Stimulated activated naive B cell treated with anti-CD40 and anti-IgM and Interleukin-4, amounts not matched to agents 10 μg/mL and 1 μg/mL and 100 μg/mL, for 72 hours (primary cell): ENCODE measurements around the gene BCKDK.

Experiments
- ATAC-seq, 2 donors: fragments of 150-1000 bp; cut with Tn5 transposase; replicated peaks; 2 replicates each; pipeline ENCODE4 v1.10.0; 2021; ENCODE audit warnings: moderate library complexity in 1 of 2
- DNase-seq: peaks from one replicate; pipeline ENCODE4 v3.0.0; 2021
- H3K27ac Mint-ChIP-seq: one replicate; pipeline ENCODE4 v1.8.0; 2022; ENCODE audit warnings: mild to moderate bottlenecking, mixed read lengths
- H3K27me3 Mint-ChIP-seq, 2 donors: one replicate each; pipeline ENCODE4 v1.8.0; 2022; ENCODE audit warnings: mixed read lengths in 2 of 2
- H3K36me3 Mint-ChIP-seq, 2 donors: one replicate each; pipeline ENCODE4 v1.8.0; 2022; ENCODE audit warnings: mixed read lengths in 2 of 2, mild to moderate bottlenecking in 1 of 2
- H3K4me1 Mint-ChIP-seq, 2 donors: one replicate each; pipeline ENCODE4 v1.8.0; 2022; ENCODE audit warnings: mixed read lengths in 2 of 2, mild to moderate bottlenecking in 1 of 2
- H3K4me3 Mint-ChIP-seq, 2 donors: one replicate each; pipeline ENCODE4 v1.8.0; 2022; ENCODE audit warnings: mild to moderate bottlenecking in 2 of 2, mixed read lengths in 2 of 2, moderate library complexity in 1 of 2
- H3K9me3 Mint-ChIP-seq, 2 donors: one replicate each; pipeline ENCODE4 v1.8.0; 2022; ENCODE audit warnings: mixed read lengths in 2 of 2, mild to moderate bottlenecking in 1 of 2

Gene BCKDK

DNA sequence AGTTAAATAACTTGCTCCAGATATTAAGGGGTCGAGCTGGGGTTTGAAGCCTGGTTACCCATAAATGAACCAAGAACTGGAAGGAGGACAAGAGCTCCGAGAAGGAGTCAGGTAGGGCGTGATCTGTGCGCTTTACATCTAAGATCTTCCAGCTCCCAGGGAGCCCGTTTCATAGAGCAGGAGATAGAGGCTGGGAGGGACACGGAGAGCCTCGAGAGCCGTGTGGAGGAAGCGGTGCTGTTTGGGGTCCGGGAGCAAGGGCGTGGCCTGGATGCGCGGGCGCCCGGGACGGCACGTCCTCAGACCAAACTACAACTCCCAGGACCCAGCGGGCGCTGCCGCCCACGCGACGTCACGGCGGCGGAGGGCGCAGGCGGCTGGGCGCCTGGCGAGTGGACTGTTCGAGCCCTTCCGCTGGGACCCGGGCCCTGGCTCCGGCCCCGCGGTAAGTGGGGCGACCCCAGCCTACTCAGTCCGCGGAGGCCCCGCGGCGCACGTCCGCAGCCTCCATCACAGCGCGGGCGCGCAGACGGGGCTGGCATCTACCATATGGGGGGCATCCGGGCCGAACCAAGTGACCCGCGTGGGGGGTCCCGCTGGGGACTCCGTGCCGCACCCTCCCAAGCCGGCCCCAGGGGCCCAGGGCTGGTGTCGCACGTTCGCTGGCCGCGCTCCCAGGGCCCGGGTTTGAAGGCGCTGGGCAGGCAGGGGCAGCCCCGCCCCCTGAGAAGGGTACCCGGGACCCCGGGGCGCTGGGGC, at the start of gene BCKDK:
Gene BCKDK (plus strand): TSS at position 352 of the 759 bp plus-strand sequence. CDS start 838 bp downstream, outside the sequence.
- Mint-ChIP-seq H3K9me3 (no peaks in the 10 kb centered on the region), H3K36me3 (peaks cover 18 to 34% of the 10 kb centered on the region in 2 donors)

GRCh38 chr16:31061126-31061812, 46.9 kb upstream of the BCKDK start:
- no peaks in the 10 kb centered on the region for H3K9me3 Mint-ChIP-seq
- ATAC-seq = no peak
- peaks cover 41 to 60% of the 10 kb centered on the region in 2 donors for H3K36me3 Mint-ChIP-seq
- H3K4me1 Mint-ChIP-seq = peaks cover 13 to 27% of the 10 kb centered on the region in 2 donors
- no peak overlapping the region for H3K4me3 Mint-ChIP-seq
- H3K27me3 Mint-ChIP-seq = no peaks in the 10 kb centered on the region
- no peak for DNase-seq
- no peak overlapping the region for H3K27ac Mint-ChIP-seq

More for the DNA sequence above, at the start of gene BCKDK:
- Mint-ChIP-seq H3K27ac (peak within 1 kb of the TSS; percentile 92), H3K27me3 (peaks cover 0 to 4% of the 10 kb centered on the region in 2 donors), H3K4me3 (peak within 1 kb of the TSS; percentile 89 to 90), H3K4me1 (peaks cover 30 to 56% of the 10 kb centered on the region in 2 donors)
- DNase-seq (peak; percentile 70), ATAC-seq (peak; percentile 85 to 88)

DNA sequence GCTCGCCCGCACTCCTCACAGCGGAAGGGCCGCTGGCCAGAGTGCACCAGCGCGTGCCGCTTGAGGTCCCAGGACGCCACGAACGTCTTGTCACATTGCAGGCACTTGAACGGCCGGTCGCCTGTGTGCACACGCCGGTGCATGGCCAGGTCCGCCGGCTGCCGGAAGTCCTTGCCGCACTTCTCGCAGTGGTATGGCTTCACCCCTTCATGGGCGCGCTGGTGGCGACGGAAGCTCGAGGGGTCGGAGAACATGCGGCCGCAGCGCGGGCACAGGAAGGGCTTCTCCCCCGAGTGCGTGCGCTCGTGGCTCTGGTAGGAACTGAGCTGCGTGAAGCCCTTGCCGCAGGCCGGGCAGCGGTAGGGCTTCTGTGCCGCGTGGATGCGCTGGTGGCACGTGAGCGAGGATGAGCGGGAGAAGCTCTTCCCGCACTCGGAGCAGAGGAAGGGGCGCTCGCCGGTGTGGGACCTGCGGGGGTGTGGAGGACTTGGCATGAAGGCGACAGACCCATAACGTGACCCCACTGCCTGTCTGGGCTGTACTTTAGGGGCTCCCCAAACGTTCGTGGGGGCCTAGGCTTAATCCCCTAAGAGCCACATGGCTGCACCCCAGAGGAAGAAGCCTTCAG, 46.3 kb upstream of the BCKDK start:
- Mint-ChIP-seq H3K4me3 (no peak overlapping the region), H3K27me3 (no peaks in the 10 kb centered on the region), H3K4me1 (peaks cover 14 to 29% of the 10 kb centered on the region in 2 donors), H3K27ac (no peak overlapping the region), H3K36me3 (peaks cover 44 to 56% of the 10 kb centered on the region in 2 donors), H3K9me3 (no peaks in the 10 kb centered on the region)
- no peak for ATAC-seq
- DNase-seq = no peak

DNA sequence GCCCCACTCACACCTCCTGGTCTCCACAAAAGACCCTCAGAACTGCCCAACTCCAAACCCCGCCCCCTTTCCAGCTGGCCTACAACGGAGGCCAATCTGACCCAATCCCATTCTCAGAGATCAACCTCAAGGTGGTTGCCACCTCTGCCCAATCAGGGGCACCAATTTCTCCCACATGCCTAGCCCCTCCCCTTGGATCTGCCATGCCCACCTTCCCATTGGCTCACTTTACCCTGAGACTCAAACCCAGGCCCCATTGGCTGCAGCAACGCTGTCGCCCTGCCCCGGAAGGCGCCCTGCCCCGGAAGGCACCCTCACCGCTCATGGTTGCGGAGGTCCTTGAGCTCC, 44.7 kb upstream of the BCKDK start:
- H3K27ac Mint-ChIP-seq = no peak overlapping the region
- H3K9me3 Mint-ChIP-seq = no peaks in the 10 kb centered on the region
- no peak for DNase-seq
- peaks cover 17 to 36% of the 10 kb centered on the region in 2 donors for H3K4me1 Mint-ChIP-seq
- peaks cover 42 to 54% of the 10 kb centered on the region in 2 donors for H3K36me3 Mint-ChIP-seq
- no peaks in the 10 kb centered on the region for H3K27me3 Mint-ChIP-seq
- no peak overlapping the region for H3K4me3 Mint-ChIP-seq
- no peak for ATAC-seq

GRCh38 chr16:31063843-31064611, 44.2 kb upstream of the BCKDK start:
- DNase-seq = no peak
- Mint-ChIP-seq H3K36me3 (peaks cover 42 to 54% of the 10 kb centered on the region in 2 donors), H3K27me3 (no peaks in the 10 kb centered on the region), H3K4me3 (no peak overlapping the region), H3K4me1 (peaks cover 18 to 41% of the 10 kb centered on the region in 2 donors), H3K27ac (no peak overlapping the region), H3K9me3 (no peaks in the 10 kb centered on the region)
- ATAC-seq = no peak

DNA sequence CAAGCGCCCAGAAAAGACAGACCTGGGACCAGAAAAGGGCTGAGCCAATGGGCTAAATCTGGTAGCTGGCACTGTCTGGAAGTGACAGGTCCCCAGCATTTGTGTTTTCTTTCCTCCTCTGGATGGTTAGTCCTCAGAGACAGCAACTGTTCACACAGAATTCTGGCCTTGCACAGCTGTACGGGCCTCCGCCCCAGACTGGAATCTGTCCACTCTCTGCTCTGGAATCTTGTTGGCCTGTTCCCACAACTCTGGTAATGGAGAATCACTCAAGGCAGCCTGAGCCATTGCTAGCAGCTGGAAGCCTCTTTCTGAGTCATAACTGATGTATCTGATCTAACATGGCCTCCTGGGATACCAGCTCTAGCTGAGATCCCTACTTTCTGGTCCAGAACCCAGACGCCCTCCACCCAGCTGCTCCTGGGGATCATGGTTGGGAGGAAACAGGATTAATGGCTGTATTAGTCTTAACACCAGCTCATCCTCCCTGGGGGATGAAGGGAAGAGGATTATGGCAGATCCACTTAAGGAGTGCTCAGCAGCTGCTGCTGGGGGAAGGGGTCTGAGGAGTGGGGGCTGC, 43.2 kb upstream of the BCKDK start:
- Mint-ChIP-seq H3K9me3 (no peaks in the 10 kb centered on the region), H3K27me3 (no peaks in the 10 kb centered on the region), H3K36me3 (peaks cover 41 to 58% of the 10 kb centered on the region in 2 donors), H3K4me3 (no peak overlapping the region), H3K27ac (peak overlapping the region; percentile 79), H3K4me1 (peaks cover 23 to 48% of the 10 kb centered on the region in 2 donors)
- ATAC-seq (no peak), DNase-seq (no peak)

DNA sequence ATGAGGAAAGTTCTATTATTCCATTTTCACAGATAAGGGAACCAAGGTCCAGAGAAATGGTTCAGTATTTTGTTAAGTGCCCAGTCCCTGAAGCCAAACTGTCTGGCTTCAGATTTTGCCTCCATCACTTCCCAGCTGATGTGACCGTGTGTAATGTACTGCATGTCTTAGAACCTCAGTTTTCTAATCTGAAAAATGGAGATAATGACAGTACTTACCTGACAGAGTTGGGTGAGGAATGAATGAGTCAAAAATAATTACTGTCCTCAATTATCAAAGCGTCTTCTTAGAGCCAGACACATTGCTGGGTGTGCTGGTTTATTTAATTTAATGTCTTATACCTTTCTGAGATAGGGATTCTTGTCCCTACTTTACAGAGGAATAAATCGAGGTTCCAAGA, 40.8 kb upstream of the BCKDK start:
- ATAC-seq = no peak
- no peak for DNase-seq
- H3K4me1 Mint-ChIP-seq = peaks cover 28 to 57% of the 10 kb centered on the region in 2 donors
- no peak overlapping the region for H3K4me3 Mint-ChIP-seq
- no peak overlapping the region for H3K27ac Mint-ChIP-seq
- H3K27me3 Mint-ChIP-seq = no peaks in the 10 kb centered on the region
- H3K9me3 Mint-ChIP-seq = no peaks in the 10 kb centered on the region
- peaks cover 29 to 39% of the 10 kb centered on the region in 2 donors for H3K36me3 Mint-ChIP-seq

- peaks cover 27 to 52% of the 10 kb centered on the region in 2 donors for H3K4me1 Mint-ChIP-seq
- DNase-seq = no peak
Observed at GRCh38 chr16:31071861-31072260, 36.3 kb upstream of the BCKDK start.

GRCh38 chr16:31072540-31073141, 35.5 kb upstream of the BCKDK start:
- H3K36me3 Mint-ChIP-seq = peaks cover 10 to 26% of the 10 kb centered on the region in 2 donors
- no peaks in the 10 kb centered on the region for H3K27me3 Mint-ChIP-seq
- ATAC-seq = peak in 1 of 2 donors; percentile 0

More at GRCh38 chr16:31071861-31072260, 36.3 kb upstream of the BCKDK start:
- Mint-ChIP-seq H3K36me3 (peaks cover 9 to 22% of the 10 kb centered on the region in 2 donors), H3K27me3 (no peaks in the 10 kb centered on the region), H3K27ac (peak overlapping the region; percentile 98), H3K9me3 (no peaks in the 10 kb centered on the region), H3K4me3 (peak overlapping the region; percentile 91 to 98)
- no peak for ATAC-seq

DNA sequence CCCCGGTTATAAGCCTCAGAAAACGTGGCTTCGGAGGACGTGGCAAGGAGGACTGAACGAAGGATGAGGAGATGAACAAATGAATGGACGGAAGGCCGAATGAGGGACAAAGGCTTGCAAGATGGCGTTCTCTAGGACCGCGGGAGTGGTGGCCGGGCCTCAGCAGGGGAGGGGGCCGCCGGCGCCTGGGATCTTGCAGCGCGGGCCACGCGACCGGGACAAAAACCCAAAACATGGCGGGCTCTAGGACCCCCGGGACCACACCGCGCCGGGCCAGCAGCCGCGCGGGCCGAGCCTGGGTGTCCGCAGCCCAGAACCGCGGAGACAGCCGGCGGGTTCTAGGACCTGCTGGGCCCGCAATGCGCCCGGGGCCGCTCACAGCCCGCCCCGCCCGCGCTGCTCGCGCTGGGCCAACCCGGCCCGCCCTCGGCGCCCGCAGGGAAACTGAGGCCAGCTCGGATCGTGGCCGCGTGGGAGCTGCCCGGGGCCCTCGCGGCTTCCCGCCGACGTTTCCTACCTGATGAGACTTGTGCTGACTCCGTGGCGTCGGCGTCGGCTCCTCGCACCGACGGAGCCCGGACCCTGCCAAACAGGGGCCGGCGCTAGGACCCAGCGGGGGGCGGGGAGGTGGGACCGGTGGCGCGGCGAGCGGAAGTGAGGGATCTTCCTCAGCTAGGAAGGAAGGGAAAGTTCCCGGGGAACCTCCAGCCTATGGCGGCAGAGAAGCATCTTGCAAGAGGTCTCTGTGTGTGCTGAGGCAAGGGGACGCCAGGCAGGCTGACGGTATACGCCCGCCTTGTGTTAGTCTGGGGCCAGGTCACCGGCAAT, 34.8 kb upstream of the BCKDK start:
- peaks cover 14 to 29% of the 10 kb centered on the region in 2 donors for H3K36me3 Mint-ChIP-seq
- DNase-seq = peak; percentile 82
- H3K27me3 Mint-ChIP-seq = no peaks in the 10 kb centered on the region

More at GRCh38 chr16:31072540-31073141, 35.5 kb upstream of the BCKDK start:
- Mint-ChIP-seq H3K4me1 (peaks cover 28 to 51% of the 10 kb centered on the region in 2 donors), H3K27ac (peak overlapping the region; percentile 98), H3K9me3 (no peaks in the 10 kb centered on the region), H3K4me3 (peak overlapping the region; percentile 91 to 98)
- DNase-seq = no peak

DNA sequence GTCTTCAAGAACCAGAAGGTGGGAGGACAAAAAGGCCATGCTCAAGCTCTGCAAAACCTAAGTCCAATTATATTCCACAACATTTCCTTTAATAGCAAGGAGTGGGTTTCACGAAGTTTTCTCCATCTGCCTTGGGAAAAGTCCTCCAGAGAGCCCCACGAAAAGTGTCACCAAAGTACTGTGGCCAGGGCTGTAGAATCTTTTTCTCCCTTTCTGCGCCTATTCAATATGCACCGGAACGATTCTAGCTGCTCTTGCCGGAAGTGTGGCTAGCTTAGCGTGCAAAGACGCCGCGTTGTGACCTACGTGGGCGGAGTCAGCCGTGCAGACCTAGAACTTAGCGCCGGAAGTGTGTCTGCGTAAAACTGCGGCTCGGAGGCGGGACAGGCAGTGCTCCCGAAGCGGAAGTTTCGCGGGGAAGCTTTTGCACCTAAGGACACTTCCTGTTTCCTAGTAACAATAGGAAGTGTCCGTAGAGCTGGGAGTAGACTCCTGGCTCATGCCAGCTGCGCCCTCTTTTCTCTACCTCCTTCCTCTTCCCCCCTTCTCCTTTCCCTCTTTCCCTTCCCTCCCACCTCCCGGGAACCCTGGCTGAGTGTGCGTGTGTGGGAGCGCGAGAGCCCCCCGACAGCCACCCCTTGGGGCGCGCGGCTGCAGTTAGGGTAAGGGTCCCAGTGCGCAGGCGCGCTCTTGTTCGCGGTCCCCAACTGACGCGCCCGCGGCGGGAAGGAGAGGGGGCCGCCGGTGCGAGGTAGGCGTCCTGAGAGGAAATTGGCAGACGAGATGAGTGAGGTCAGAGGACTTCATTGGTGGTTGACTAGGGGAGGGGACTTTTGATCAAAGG, 34.0 kb upstream of the BCKDK start, which contains the start of the genes ZNF646 and ZNF668:
Gene ZNF646 (plus strand): TSS at position 453 of the 844 bp plus-strand sequence. CDS start 1,903 bp downstream, outside the sequence.
Gene ZNF668 (minus strand): TSS at position 271 of the 844 bp plus-strand sequence. CDS start 9,781 bp downstream, outside the sequence.
- DNase-seq (peak; percentile 98), ATAC-seq (peak; percentile 83 to 85)
- H3K36me3 Mint-ChIP-seq = peaks cover 14 to 36% of the 10 kb centered on the region in 2 donors
- peaks cover 31 to 38% of the 10 kb centered on the region in 2 donors for H3K4me1 Mint-ChIP-seq
- H3K27me3 Mint-ChIP-seq = no peaks in the 10 kb centered on the region
- H3K9me3 Mint-ChIP-seq = no peaks in the 10 kb centered on the region
- peak within 1 kb of the TSS; percentile 98 for H3K27ac Mint-ChIP-seq
- H3K4me3 Mint-ChIP-seq = peak within 1 kb of the TSS; percentile 91 to 98

More for the DNA sequence above, 34.8 kb upstream of the BCKDK start:
- peak; percentile 71 to 74 for ATAC-seq
- Mint-ChIP-seq H3K27ac (peak overlapping the region; percentile 98), H3K4me1 (peaks cover 30 to 46% of the 10 kb centered on the region in 2 donors), H3K9me3 (no peaks in the 10 kb centered on the region), H3K4me3 (peak overlapping the region; percentile 91 to 98)
